Central memory CD8-positive, alpha-beta T cell (primary cell): ENCODE data around the gene DYNC2H1.
A peak's percentile ranks its signal among the peaks of the same experiment; 100 is the strongest.

Experiments
- ATAC-seq: fragments of 150-1000 bp; cut with Tn5 transposase; replicated peaks from 2 replicates; pipeline ENCODE4 v1.10.0; 2022; ENCODE audit warnings: mild to moderate bottlenecking, moderate FRiP score, moderate number of reproducible peaks; ENCODE audit not compliant: poor library complexity, severe bottlenecking; ENCODE audit errors: extremely low read depth
- DNase-seq, 2 donors: peaks; one replicate each; pipeline ENCODE4 v3.0.0; 2021; ENCODE audit warnings: low spot score in 2 of 2
- H3K27ac Mint-ChIP-seq: one replicate; pipeline ENCODE4 v1.8.0; 2022; ENCODE audit warnings: low read depth, mild to moderate bottlenecking, moderate library complexity, mixed read lengths
- H3K27me3 Mint-ChIP-seq: one replicate; pipeline ENCODE4 v1.8.0; 2022; ENCODE audit warnings: mixed read lengths
- H3K36me3 Mint-ChIP-seq: one replicate; pipeline ENCODE4 v1.8.0; 2022; ENCODE audit warnings: mild to moderate bottlenecking, moderate library complexity, mixed read lengths; ENCODE audit not compliant: insufficient read depth
- H3K4me1 Mint-ChIP-seq: one replicate; pipeline ENCODE4 v1.8.0; 2022; ENCODE audit warnings: mixed read lengths
- H3K4me3 Mint-ChIP-seq: one replicate; pipeline ENCODE4 v1.8.0; 2022; ENCODE audit warnings: mild to moderate bottlenecking, moderate library complexity, mixed read lengths
- H3K9me3 Mint-ChIP-seq: one replicate; pipeline ENCODE4 v1.8.0; 2022; ENCODE audit warnings: mixed read lengths

Gene DYNC2H1

GRCh38 chr11:103164093-103164796 is 55.0 kb downstream of the DYNC2H1 start:
- no peak for ATAC-seq
- Mint-ChIP-seq H3K36me3 (peaks cover 2% of the 10 kb centered on the region), H3K4me3 (no peak overlapping the region)

DNA sequence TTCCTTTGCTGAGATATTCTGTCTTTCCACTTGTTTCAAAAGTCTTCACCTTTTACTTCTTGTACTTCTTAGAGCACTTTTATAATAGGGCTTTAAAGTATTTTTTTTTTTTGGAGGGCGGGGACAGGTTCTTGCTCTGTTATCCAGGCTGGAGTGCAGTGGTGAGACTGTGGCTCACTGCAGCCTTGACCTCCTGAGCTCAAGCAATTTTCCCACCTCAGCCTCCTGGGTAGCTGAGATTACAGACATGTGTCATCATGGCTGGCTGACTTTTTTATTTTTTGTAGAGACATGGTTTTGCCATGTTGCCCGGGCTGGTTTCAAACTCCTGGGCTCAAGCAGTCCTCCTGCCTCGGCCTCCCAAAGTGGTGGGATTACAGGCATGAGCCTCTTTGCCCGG is 57.9 kb downstream of the DYNC2H1 start:
- H3K27ac Mint-ChIP-seq, result no peak overlapping the region
- no peaks in the 10 kb centered on the region for H3K27me3 Mint-ChIP-seq
- peaks cover 2% of the 10 kb centered on the region for H3K36me3 Mint-ChIP-seq
- H3K9me3 Mint-ChIP-seq, result no peaks in the 10 kb centered on the region
- H3K4me3 Mint-ChIP-seq, result no peak overlapping the region
- no peak for ATAC-seq
- H3K4me1 Mint-ChIP-seq, result no peaks in the 10 kb centered on the region
- DNase-seq, result no peak

More at GRCh38 chr11:103164093-103164796, 55.0 kb downstream of the DYNC2H1 start:
- no peak overlapping the region for H3K27ac Mint-ChIP-seq
- H3K4me1 Mint-ChIP-seq, result no peaks in the 10 kb centered on the region
- no peak for DNase-seq
- H3K9me3 Mint-ChIP-seq, result no peaks in the 10 kb centered on the region
- H3K27me3 Mint-ChIP-seq, result no peaks in the 10 kb centered on the region

- DNase-seq (no peak), ATAC-seq (no peak)
- Mint-ChIP-seq H3K4me3 (no peak overlapping the region), H3K27ac (no peak overlapping the region), H3K4me1 (no peaks in the 10 kb centered on the region), H3K36me3 (peaks cover 2% of the 10 kb centered on the region), H3K27me3 (no peaks in the 10 kb centered on the region), H3K9me3 (no peaks in the 10 kb centered on the region)
These were observed 61.6 kb downstream of the DYNC2H1 start for GRCh38 chr11:103170865-103171264.

DNA sequence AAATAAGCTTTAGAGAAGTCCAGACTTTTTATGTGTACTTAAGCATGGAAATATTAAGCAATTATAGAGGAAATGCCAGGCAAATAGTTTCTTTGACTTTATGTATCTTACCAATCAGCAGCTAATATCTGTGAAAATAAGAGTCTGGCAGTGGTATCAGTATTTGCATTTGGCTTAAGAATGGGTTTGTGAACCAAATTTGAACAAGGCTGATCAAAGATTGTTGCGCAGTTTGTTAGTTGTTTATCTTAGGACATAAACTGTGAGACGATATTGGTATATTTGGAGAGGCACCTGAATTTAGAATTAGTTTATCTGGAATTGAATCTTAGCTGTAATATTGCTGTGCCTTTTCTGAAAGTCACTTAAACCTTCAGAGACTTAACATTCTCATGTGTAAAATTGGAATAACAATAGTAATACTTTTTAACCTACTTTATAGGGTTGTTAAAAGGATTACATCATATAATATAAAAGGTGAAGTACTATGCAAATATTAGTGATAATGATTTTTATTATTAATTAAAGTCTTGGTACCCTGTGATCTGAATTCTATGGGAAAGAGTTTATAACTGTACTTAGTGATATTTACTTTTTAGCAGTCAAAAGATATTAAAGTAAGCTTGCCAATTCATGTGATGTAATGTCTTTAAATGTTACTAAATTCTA is 66.4 kb downstream of the DYNC2H1 start:
- no peaks in the 10 kb centered on the region for H3K4me1 Mint-ChIP-seq
- H3K27me3 Mint-ChIP-seq, result no peaks in the 10 kb centered on the region
- H3K27ac Mint-ChIP-seq, result no peak overlapping the region

DNA sequence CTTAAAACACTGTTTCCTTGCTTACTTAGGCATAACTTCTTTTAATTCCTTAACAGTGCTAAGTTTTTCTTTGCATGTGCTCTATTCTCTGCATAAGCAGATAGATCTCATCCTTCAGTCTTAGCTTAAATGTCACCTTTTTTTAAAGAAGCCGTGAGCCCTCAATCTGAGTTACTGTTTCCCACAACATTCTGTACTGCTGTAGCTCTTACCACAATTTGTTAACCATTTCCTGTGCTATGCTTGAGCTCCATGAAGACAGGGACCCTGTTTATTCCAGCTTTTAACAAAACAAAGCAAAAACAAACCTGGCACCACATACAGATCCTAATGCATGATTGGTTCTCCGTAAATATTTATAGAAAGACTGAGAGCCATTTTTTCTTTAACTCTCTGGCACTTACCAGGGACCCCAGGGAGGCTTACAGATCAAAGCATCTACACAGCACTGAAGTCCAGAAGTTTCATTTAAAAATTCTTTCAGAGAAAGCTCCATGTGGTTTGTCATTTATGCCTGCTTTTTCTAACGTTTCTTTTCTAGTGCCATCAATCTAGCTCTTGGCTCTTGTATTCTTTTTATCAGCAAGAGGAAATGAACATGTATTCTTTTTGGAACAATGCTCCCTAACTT is 74.9 kb downstream of the DYNC2H1 start:
- H3K4me3 Mint-ChIP-seq, result no peak overlapping the region
- H3K27me3 Mint-ChIP-seq, result no peaks in the 10 kb centered on the region
- peaks cover 2% of the 10 kb centered on the region for H3K36me3 Mint-ChIP-seq
- DNase-seq (no peak), ATAC-seq (peak; percentile 52)
- H3K9me3 Mint-ChIP-seq, result no peaks in the 10 kb centered on the region
- H3K4me1 Mint-ChIP-seq, result peaks cover 13% of the 10 kb centered on the region
- H3K27ac Mint-ChIP-seq, result peak overlapping the region; percentile 27

More for the DNA sequence above, 66.4 kb downstream of the DYNC2H1 start:
- DNase-seq, result no peak
- Mint-ChIP-seq H3K4me3 (no peak overlapping the region), H3K9me3 (no peaks in the 10 kb centered on the region), H3K36me3 (no peaks in the 10 kb centered on the region)
- no peak for ATAC-seq

DNA sequence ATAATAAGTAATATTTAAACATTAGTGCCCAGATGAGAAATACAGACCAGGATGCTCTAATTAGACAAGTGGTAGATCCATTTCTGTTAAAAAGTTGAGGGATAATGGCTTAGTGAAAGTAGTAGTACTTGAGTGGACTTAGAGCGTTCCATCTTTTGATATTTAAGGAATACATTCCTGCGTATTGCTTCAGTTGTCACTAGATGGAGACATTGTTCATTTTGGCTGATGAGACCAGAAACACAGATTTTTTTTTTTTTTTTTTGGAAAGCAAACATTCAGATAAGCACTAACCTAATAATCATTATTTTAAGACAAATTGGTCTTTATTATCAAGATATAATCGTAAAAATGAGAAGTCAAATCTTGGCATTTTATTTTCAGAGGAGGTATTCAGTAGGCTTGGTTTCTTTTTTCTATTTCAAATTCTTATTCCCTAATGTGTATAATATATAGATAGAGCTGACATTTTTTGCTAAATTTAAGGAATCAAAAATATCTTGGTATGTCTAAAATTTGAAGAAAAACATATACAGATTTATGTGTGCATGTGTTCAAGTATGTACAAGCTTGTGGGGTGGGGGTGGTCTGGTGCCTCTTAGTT is 92.9 kb downstream of the DYNC2H1 start:
- no peaks in the 10 kb centered on the region for H3K27me3 Mint-ChIP-seq
- no peak overlapping the region for H3K27ac Mint-ChIP-seq
- no peaks in the 10 kb centered on the region for H3K9me3 Mint-ChIP-seq
- H3K4me1 Mint-ChIP-seq, result no peaks in the 10 kb centered on the region
- H3K4me3 Mint-ChIP-seq, result no peak overlapping the region
- H3K36me3 Mint-ChIP-seq, result no peaks in the 10 kb centered on the region
- DNase-seq, result no peak
- no peak for ATAC-seq

DNA sequence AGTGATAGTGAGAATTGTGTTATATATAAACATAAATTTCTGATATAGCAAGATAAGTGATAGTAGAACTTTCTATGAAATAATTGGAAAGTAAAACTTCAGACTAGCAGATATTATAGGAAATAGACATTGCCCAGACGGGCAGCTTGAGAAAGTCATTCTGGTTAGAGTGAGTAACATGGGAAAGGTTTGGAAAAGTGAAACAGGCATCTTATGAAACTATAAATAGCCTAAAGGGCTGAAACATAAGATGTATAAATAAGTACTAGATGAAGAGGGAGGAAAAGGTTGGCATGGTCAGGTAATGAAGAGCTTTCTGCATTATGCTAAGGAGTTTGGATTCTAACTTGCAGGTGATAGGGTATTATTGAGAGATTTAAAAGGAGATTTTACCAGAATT is 101.3 kb downstream of the DYNC2H1 start:
- Mint-ChIP-seq H3K4me3 (no peak overlapping the region), H3K36me3 (no peaks in the 10 kb centered on the region), H3K27me3 (no peaks in the 10 kb centered on the region), H3K4me1 (no peaks in the 10 kb centered on the region), H3K9me3 (no peaks in the 10 kb centered on the region), H3K27ac (no peak overlapping the region)
- no peak for ATAC-seq
- DNase-seq, result no peak

- H3K4me3 Mint-ChIP-seq, result no peak overlapping the region
- H3K27ac Mint-ChIP-seq, result no peak overlapping the region
- ATAC-seq, result no peak
- H3K27me3 Mint-ChIP-seq, result no peaks in the 10 kb centered on the region
- H3K4me1 Mint-ChIP-seq, result no peaks in the 10 kb centered on the region
- H3K9me3 Mint-ChIP-seq, result no peaks in the 10 kb centered on the region
- no peak for DNase-seq
- peaks cover 2% of the 10 kb centered on the region for H3K36me3 Mint-ChIP-seq
These were observed 106.6 kb downstream of the DYNC2H1 start for GRCh38 chr11:103215812-103216211.

- ATAC-seq (no peak), DNase-seq (no peak)
- Mint-ChIP-seq H3K27ac (no peak overlapping the region), H3K27me3 (no peaks in the 10 kb centered on the region), H3K9me3 (no peaks in the 10 kb centered on the region), H3K4me1 (no peaks in the 10 kb centered on the region), H3K4me3 (no peak overlapping the region), H3K36me3 (peaks cover 4% of the 10 kb centered on the region)
These were observed 110.9 kb downstream of the DYNC2H1 start for GRCh38 chr11:103220133-103220532.

GRCh38 chr11:103222806-103223205 is 113.6 kb downstream of the DYNC2H1 start:
- H3K27me3 Mint-ChIP-seq, result no peaks in the 10 kb centered on the region
- DNase-seq (no peak), ATAC-seq (no peak)
- H3K9me3 Mint-ChIP-seq, result no peaks in the 10 kb centered on the region
- H3K27ac Mint-ChIP-seq, result no peak overlapping the region
- H3K36me3 Mint-ChIP-seq, result peaks cover 4% of the 10 kb centered on the region
- H3K4me3 Mint-ChIP-seq, result no peak overlapping the region
- no peaks in the 10 kb centered on the region for H3K4me1 Mint-ChIP-seq

DNA sequence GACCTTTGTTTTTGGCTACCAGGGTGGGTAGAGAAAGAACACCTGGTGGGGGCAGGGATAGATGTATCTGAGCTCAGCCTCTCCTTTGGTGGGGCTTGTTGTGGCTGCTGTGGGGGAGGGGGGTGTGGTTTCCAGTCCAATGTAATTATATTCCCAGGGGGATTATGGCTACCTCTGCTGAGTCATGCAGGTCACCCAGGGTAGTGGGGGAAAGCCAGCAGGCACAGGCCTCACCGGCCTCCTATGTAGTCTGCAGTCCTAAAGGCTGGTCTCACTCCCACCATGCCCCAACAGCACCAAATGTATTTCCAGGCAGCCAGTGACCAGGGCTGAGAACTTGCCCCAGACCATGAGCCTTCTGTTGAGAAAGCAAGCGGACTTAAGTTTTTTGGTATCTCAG is 119.6 kb downstream of the DYNC2H1 start:
- Mint-ChIP-seq H3K36me3 (peaks cover 1% of the 10 kb centered on the region), H3K27me3 (no peaks in the 10 kb centered on the region)

GRCh38 chr11:103234974-103235373 is 125.7 kb downstream of the DYNC2H1 start:
- Mint-ChIP-seq H3K4me3 (no peak overlapping the region), H3K27ac (no peak overlapping the region), H3K9me3 (no peaks in the 10 kb centered on the region), H3K36me3 (peaks cover 1% of the 10 kb centered on the region), H3K4me1 (no peaks in the 10 kb centered on the region), H3K27me3 (no peaks in the 10 kb centered on the region)
- DNase-seq, result no peak
- ATAC-seq, result no peak

More for the DNA sequence above, 119.6 kb downstream of the DYNC2H1 start:
- Mint-ChIP-seq H3K4me1 (no peaks in the 10 kb centered on the region), H3K9me3 (no peaks in the 10 kb centered on the region), H3K27ac (no peak overlapping the region), H3K4me3 (no peak overlapping the region)
- no peak for DNase-seq
- no peak for ATAC-seq
